ENCODE data around the gene SRGAP2C.
"Not testable (repeated sequence)": the region's sequence is repeated elsewhere in the genome, so short reads cannot be mapped to it uniquely, and the experiment has no call there.

Gene SRGAP2C

DNA sequence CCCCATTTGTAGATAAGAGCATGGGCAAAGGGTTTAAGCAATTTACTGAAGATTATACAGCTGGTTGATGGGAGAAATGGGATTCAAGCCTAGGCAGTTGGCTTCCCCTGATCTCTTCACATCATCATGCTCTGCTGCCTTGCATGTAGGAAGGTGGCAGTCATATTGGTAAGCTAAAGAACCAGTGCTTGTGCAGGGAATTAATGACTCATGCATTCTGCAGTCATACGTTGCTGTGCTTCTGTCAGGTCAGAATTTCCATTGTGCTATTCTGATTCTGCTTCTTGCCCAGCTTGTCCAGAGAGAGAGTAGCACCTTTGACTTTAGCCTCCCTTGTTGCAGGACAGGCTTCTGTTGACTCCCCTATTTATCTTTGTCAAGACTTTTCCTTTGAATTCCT lies 153.2 kb downstream of the SRGAP2C start:
- DNase-seq (ENCODE audit: low read depth) = not testable (repeated sequence)

DNA sequence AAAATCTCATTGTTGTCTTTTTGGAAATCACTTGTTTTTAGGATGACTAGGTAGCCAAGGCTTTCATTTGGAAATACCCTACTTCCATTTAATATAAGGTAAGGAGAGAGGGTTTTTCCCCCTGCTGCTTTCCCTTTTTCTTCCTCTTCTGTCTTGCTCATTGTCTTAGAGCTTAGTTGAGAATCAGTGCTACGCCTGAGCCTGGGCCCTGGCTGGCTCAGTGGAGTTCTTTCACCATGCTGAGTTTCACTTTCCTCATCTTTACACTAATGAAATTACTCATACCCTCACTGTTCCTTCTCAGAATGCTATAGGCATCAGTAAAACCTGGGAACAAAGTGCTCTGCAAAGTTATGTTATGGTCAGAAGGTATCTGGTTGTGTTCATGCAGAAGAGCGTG lies 154.8 kb downstream of the SRGAP2C start:
- DNase-seq (ENCODE audit: low read depth) = not testable (repeated sequence)

DNA sequence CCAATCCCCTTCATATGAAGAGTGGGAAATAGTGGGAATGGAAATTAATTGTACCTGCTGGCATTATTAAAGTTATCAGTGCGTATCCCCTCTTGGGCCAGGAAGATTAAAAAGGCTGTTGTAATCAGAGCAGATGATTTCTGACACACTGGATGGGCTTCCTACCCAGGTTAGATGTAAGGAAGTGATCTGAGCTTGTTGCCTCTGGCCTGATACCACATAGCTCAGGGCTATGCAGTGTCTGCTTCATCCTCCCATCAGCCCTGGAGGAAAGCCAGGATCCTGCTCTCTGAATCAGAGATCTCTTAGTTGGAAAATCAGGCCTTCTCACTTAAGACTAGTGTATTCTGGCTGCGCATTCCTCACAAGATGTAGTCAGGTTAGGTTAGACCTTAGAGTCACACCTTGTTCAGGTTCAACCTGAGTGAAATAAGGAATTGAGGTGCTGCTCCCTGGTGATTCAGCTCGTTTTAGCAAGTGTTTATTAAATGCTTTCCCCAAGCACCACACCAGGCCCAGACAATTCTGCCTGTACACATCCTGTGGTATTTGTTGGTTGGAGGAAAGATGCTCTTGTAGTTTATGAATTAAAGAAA lies 158.6 kb downstream of the SRGAP2C start:
- not testable (repeated sequence) for DNase-seq (ENCODE audit: low read depth)

GRCh38 chr1:121344355-121344754 lies 159.6 kb downstream of the SRGAP2C start:
- DNase-seq (ENCODE audit: low read depth) = not testable (repeated sequence)

GRCh38 chr1:121346654-121347053 lies 161.9 kb downstream of the SRGAP2C start:
- DNase-seq (ENCODE audit: low read depth) = not testable (repeated sequence)

- not testable (repeated sequence) for DNase-seq (ENCODE audit: low read depth)
Measured at GRCh38 chr1:121347476-121347875, 162.7 kb downstream of the SRGAP2C start.

- not testable (repeated sequence) for DNase-seq (ENCODE audit: low read depth)
Measured at GRCh38 chr1:121348115-121348514, 163.3 kb downstream of the SRGAP2C start.

DNA sequence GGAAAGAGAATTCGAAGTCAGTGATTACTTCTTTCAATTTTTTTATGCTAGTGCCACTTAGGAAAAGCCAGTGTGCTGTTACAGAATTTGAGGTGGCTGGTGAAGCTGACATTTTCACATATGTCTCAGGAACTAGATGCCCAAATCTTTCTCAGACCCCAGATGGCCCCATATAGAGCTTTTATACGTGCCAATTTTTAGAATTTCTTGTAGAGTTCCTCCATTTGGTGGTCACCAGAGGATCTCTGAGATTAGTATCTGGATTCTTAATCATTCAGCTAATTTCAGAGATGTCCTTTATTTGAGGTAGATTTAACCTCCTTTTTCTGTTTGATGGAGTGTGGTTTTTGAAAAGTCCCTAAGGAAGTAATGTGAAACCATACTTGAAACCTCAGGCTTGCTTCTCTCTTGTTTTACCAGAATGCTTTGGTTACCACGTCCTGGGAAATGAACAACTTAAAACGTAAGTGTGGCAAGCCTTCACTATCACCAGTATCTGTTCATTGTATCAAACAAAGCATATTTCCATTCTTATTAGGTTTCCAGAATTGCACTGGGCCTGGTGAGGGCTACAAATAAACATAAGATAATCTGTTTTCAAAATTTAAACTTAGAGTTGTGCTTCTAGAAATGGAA lies 164.7 kb downstream of the SRGAP2C start:
- DNase-seq (ENCODE audit: low read depth) = not testable (repeated sequence)

DNA sequence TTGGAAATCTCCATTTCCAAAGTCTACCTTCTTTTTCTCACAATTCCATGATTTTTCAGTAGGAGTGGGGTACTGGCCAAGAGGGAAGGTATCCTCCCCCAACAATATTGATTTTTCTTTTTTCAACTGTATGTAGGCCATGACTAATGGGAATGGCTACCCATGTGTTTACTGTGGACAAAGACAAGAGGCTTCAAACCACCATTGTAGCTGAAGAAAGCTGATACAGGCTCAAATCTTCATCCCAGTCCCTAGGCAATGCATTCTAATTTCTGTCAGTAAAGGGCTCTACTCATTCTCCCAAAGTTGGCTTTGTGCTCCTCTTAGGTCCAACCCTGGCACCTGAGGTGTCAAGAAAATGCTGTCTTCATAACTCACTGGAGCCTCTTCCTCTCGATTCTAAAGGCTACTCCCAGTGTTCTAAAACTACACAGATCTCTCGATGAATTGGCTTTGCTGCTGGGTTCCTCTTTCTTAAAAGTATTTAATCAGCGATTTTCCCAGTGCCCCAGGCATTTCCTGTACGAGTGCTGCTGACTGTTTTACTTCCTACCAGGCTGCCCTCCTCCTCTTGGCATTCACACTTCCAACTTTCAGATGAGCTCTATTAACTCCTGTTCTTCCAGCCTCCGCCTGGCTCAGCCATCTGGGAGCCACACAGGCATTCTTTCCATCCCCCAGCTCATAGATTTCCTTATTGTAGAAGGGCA lies 171.1 kb downstream of the SRGAP2C start:
- DNase-seq (ENCODE audit: low read depth) = not testable (repeated sequence)

DNA sequence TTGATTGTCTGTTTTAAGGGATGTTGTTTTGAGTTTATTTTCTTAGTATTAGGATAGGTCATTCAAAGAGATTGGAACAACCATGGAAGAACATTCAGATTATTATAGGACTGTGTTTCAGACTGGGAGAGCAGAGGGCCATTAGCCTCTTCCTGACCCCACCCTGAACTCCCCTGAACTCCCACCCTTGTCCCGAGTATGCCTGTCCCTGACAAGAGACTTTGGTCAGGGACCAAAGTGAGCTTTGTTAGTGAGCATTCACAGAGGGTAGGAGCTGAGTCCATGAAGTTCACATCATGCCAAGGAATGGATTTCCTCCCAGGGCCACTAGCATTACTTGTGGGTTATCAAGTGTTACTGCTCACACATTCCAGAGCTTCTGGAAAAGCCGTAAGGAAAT lies 172.0 kb downstream of the SRGAP2C start:
- not testable (repeated sequence) for DNase-seq (ENCODE audit: low read depth)

GRCh38 chr1:121360531-121360930 lies 175.8 kb downstream of the SRGAP2C start:
- not testable (repeated sequence) for DNase-seq (ENCODE audit: low read depth)

GRCh38 chr1:121361451-121362233 lies 176.9 kb downstream of the SRGAP2C start:
- not testable (repeated sequence) for DNase-seq (ENCODE audit: low read depth)

DNA sequence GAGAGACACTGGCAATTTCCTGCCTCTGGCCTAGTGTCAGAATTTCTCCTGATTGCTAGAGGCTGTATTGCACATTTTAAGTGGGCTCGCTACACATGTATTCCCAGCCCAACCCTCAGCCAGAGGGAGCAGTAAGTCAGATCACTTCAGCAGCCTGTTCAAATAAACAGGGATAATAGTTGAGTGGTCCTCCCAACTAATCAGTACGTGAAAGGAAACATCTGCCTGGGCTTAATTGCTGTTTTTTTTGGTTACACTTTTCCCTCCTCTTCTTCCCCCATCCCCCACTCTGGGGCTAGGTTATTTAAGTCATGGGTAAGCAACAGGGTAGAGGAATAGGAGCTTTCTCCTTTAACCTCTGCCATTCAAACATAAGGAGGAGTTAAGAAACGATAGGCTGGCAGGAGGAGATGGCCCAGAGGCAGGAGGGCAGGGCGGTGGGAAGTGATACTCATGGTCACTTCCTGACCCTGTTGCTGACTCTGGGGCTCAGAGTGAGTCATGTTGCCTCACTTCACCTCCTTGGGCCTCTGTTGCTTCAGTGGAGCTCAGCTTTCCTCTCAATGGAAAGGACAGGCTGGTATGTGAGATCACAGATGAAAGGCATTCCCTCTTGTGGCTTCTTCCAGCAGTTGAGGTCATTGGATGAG lies 177.6 kb downstream of the SRGAP2C start:
- DNase-seq (ENCODE audit: low read depth) = not testable (repeated sequence)

GRCh38 chr1:121365316-121365715 lies 180.5 kb downstream of the SRGAP2C start:
- DNase-seq (ENCODE audit: low read depth) = not testable (repeated sequence)

GRCh38 chr1:121365723-121366122 lies 180.9 kb downstream of the SRGAP2C start:
- not testable (repeated sequence) for DNase-seq (ENCODE audit: low read depth)

- not testable (repeated sequence) for DNase-seq (ENCODE audit: low read depth)
Measured at GRCh38 chr1:121366171-121366570, 181.4 kb downstream of the SRGAP2C start.

DNA sequence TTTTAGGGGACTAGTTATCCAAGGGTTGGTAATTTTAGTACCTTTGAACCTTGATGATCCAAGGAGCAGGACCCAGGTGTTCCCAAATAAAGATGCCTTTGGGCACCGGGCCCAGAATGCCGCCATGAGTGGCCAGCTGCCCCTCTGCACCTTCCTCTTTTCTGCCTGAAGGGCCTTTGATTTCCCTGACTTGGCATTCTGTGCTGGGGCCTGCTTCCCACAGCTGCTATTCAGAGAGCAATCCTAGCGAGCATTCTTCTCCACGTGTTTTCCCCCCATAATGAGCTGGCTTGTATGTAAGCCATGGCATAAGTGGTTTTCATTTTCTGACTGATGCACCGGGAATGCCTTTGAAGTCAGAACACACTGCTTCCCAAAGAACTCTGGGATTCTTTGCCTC lies 184.1 kb downstream of the SRGAP2C start:
- not testable (repeated sequence) for DNase-seq (ENCODE audit: low read depth)

GRCh38 chr1:121369959-121370358 lies 185.2 kb downstream of the SRGAP2C start:
- not testable (repeated sequence) for DNase-seq (ENCODE audit: low read depth)

DNA sequence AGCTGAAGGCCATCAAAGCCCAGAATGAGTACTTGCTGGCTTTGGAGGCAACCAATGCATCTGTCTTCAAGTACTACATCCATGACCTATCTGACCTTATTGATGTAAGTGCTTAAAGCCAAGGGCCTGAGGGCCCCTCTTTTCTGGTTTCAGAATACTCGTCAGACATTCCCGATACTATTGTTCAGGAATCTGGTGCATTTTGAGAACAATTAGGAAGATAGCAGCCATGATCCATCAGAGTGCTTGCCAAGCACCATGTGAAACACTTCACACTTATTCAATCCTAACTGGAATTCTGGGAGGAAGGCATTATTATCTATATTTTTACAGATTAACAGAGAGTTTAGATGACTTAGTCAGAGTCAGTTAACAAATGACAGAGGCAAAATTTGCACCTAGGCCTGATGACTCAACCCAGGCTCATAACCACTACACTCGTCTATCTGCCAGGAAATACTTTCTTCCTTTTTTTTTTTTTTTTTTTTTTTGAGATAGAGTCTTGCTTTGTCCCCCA lies 190.1 kb downstream of the SRGAP2C start:
- DNase-seq (ENCODE audit: low read depth) = not testable (repeated sequence)

- DNase-seq (ENCODE audit: low read depth) = not testable (repeated sequence)
Measured at GRCh38 chr1:121376986-121377385, 192.2 kb downstream of the SRGAP2C start.

- not testable (repeated sequence) for DNase-seq (ENCODE audit: low read depth)
Measured at GRCh38 chr1:121378757-121379156, 194.0 kb downstream of the SRGAP2C start.
